HEK293 (cell line): Measurements from ENCODE around the gene PITPNC1.
A peak's percentile ranks its signal among the peaks of the same experiment; 100 is the strongest.

Source experiments
- CTCF ChIA-PET: fragments of 350-600 bp; formaldehyde crosslinking; extraction: SDS; loops from one replicate; lab custom pipeline; 2021; ENCODE audit warnings: antibody characterized with exemption; lab: Yijun Ruan, JAX
- POLR2A ChIA-PET: fragments of 300-600 bp; formaldehyde crosslinking; extraction: SDS; loops from one replicate; lab custom pipeline; 2020; ENCODE audit warnings: antibody characterized with exemption, inconsistent platforms; lab: Yijun Ruan, JAX
- H3K27ac ChIP-seq: fragments of 200-500 bp; sonication (Bioruptor generic); 2 replicates; pipeline ENCODE4 v1.5.1; 2014; ENCODE audit warnings: low read depth, low read length, control low read depth, inconsistent platforms; ENCODE audit errors: extremely low read depth
- H3K36me3 ChIP-seq, 2 experiments: fragments of 200-500 bp in 1 of 2; sonication (Bioruptor generic) in 1 of 2; 1 replicate in 1 of 2; 2 replicates in 1 of 2; pipeline ENCODE4 v1.5.1; 2014 to 2017; ENCODE audit warnings: inconsistent platforms in 2 of 2, low read length in 2 of 2; ENCODE audit not compliant: control insufficient read depth in 2 of 2, insufficient read depth in 1 of 2
- H3K4me1 ChIP-seq: fragments of 200-500 bp; sonication (Bioruptor generic); 2 replicates; pipeline ENCODE4 v1.5.1; 2014; ENCODE audit warnings: mild to moderate bottlenecking, low read length, inconsistent platforms; ENCODE audit not compliant: control insufficient read depth, insufficient read depth
- H3K4me3 ChIP-seq: 2 replicates; pipeline ENCODE4 v1.5.1; 2011; ENCODE audit warnings: low read depth, mild to moderate bottlenecking, control low read depth, low read length, moderate library complexity
- H3K9me3 ChIP-seq: fragments of 200-500 bp; sonication (Bioruptor generic); 2 replicates; pipeline ENCODE4 v1.5.1; 2014; ENCODE audit warnings: low read depth, low read length, inconsistent platforms; ENCODE audit not compliant: control insufficient read depth, insufficient read depth
- BCL11B ChIP-seq: fragments of 450-650 bp; formaldehyde crosslinking; IDR thresholded peaks from 2 replicates; pipeline ENCODE4 v1.5.1; 2016; ENCODE audit warnings: low read depth, missing biosample characterization, missing genetic modification characterization
- GLI4 ChIP-seq: fragments of 450-650 bp; formaldehyde crosslinking; IDR thresholded peaks from 2 replicates; pipeline ENCODE4 v1.5.1; 2016; ENCODE audit warnings: missing biosample characterization, missing genetic modification characterization
- GLIS1 ChIP-seq: fragments of 450-650 bp; formaldehyde crosslinking; IDR thresholded peaks from 2 replicates; pipeline ENCODE4 v1.5.1; 2016; ENCODE audit warnings: missing biosample characterization, missing genetic modification characterization
- HOXC10 ChIP-seq: sonication (generic); formaldehyde crosslinking; IDR thresholded peaks from 2 replicates; pipeline ENCODE4 v1.8.1; 2023; ENCODE audit warnings: mild to moderate bottlenecking, missing genetic modification reagents
- IKZF3 ChIP-seq: fragments of 450-650 bp; IDR thresholded peaks from 2 replicates; pipeline ENCODE4 v1.5.0; 2018; ENCODE audit warnings: missing biosample characterization, mild to moderate bottlenecking, missing genetic modification characterization, moderate library complexity
- KLF10 ChIP-seq: fragments of 450-650 bp; IDR thresholded peaks from 2 replicates; pipeline ENCODE4 v1.5.1; 2018; ENCODE audit warnings: missing biosample characterization, mild to moderate bottlenecking, missing genetic modification characterization
- MZF1 ChIP-seq: fragments of 450-650 bp; formaldehyde crosslinking; IDR thresholded peaks from 2 replicates; pipeline ENCODE4 v1.5.1; 2017; ENCODE audit warnings: missing biosample characterization, missing genetic modification characterization, borderline replicate concordance
- OSR2 ChIP-seq: fragments of 450-650 bp; formaldehyde crosslinking; IDR thresholded peaks from 2 replicates; pipeline ENCODE4 v1.5.1; 2016; ENCODE audit warnings: missing biosample characterization, missing genetic modification characterization
- OVOL3 ChIP-seq: fragments of 450-650 bp; formaldehyde crosslinking; IDR thresholded peaks from 2 replicates; pipeline ENCODE4 v1.5.1; 2016; ENCODE audit warnings: missing biosample characterization, missing genetic modification characterization
- TSHZ1 ChIP-seq: fragments of 450-650 bp; formaldehyde crosslinking; IDR thresholded peaks from 2 replicates; pipeline ENCODE4 v1.5.1; 2016; ENCODE audit warnings: missing biosample characterization, missing genetic modification characterization, borderline replicate concordance
- ZBTB1 ChIP-seq: fragments of 450-650 bp; formaldehyde crosslinking; IDR thresholded peaks from 2 replicates; pipeline ENCODE4 v1.5.1; 2016; ENCODE audit warnings: missing biosample characterization, missing genetic modification characterization
- ZFHX2 ChIP-seq: fragments of 450-650 bp; formaldehyde crosslinking; conservative IDR thresholded peaks from 2 replicates; pipeline ENCODE4 v1.5.1; 2016; ENCODE audit warnings: missing biosample characterization, missing genetic modification characterization
- ZNF157 ChIP-seq: fragments of 450-650 bp; formaldehyde crosslinking; IDR thresholded peaks from 2 replicates; pipeline ENCODE4 v1.5.1; 2016; ENCODE audit warnings: missing biosample characterization, missing genetic modification characterization
- ZNF184 ChIP-seq: fragments of 450-650 bp; IDR thresholded peaks from 2 replicates; pipeline ENCODE4 v1.5.1; 2018; ENCODE audit warnings: missing biosample characterization, mild to moderate bottlenecking, missing genetic modification characterization
- ZNF221 ChIP-seq: fragments of 450-650 bp; formaldehyde crosslinking; IDR thresholded peaks from 2 replicates; pipeline ENCODE4 v1.5.1; 2017; ENCODE audit warnings: missing biosample characterization, missing genetic modification characterization, borderline replicate concordance
- ZNF24 ChIP-seq: fragments of 450-650 bp; formaldehyde crosslinking; IDR thresholded peaks from 2 replicates; pipeline ENCODE4 v1.5.1; 2016; ENCODE audit warnings: missing biosample characterization, missing genetic modification characterization
- ZNF302 ChIP-seq: fragments of 450-650 bp; formaldehyde crosslinking; IDR thresholded peaks from 2 replicates; pipeline ENCODE4 v1.5.1; 2016; ENCODE audit warnings: missing biosample characterization, missing genetic modification characterization, low read depth
- ZNF324 ChIP-seq: fragments of 450-650 bp; formaldehyde crosslinking; IDR thresholded peaks from 2 replicates; pipeline ENCODE4 v1.5.1; 2016; ENCODE audit warnings: missing biosample characterization, missing genetic modification characterization
- ZNF354C ChIP-seq: fragments of 450-650 bp; formaldehyde crosslinking; IDR thresholded peaks from 2 replicates; pipeline ENCODE4 v1.5.1; 2016; ENCODE audit warnings: missing biosample characterization, missing genetic modification characterization, low read depth, borderline replicate concordance
- ZNF600 ChIP-seq: fragments of 450-650 bp; formaldehyde crosslinking; IDR thresholded peaks from 2 replicates; pipeline ENCODE4 v1.5.1; 2016; ENCODE audit warnings: missing biosample characterization, missing genetic modification characterization
- ZNF664 ChIP-seq: fragments of 450-650 bp; formaldehyde crosslinking; IDR thresholded peaks from 2 replicates; pipeline ENCODE4 v1.5.1; 2016; ENCODE audit warnings: missing biosample characterization, missing genetic modification characterization
- ZNF701 ChIP-seq: fragments of 450-650 bp; formaldehyde crosslinking; IDR thresholded peaks from 2 replicates; pipeline ENCODE4 v1.5.1; 2016; ENCODE audit warnings: missing biosample characterization, missing genetic modification characterization
- ZNF830 ChIP-seq: fragments of 450-650 bp; IDR thresholded peaks from 2 replicates; pipeline ENCODE4 v1.5.0; 2018; ENCODE audit warnings: missing biosample characterization, missing genetic modification characterization, low read depth, mild to moderate bottlenecking, moderate library complexity
- ZNF843 ChIP-seq: fragments of 450-650 bp; formaldehyde crosslinking; IDR thresholded peaks from 2 replicates; pipeline ENCODE4 v1.5.1; 2016; ENCODE audit warnings: missing biosample characterization, missing genetic modification characterization
- ZSCAN4 ChIP-seq: fragments of 450-650 bp; formaldehyde crosslinking; IDR thresholded peaks from 2 replicates; pipeline ENCODE4 v1.5.1; 2017; ENCODE audit warnings: missing biosample characterization, missing genetic modification characterization
- ZXDB ChIP-seq: fragments of 450-650 bp; formaldehyde crosslinking; IDR thresholded peaks from 2 replicates; pipeline ENCODE4 v1.5.1; 2016; ENCODE audit warnings: missing biosample characterization, missing genetic modification characterization

The PITPNC1 gene

GRCh38 chr17:67623767-67624166 is 246.7 kb downstream of the PITPNC1 start:
- H3K27ac ChIP-seq, result no peak overlapping the region
- POLR2A ChIA-PET, result no interaction called here
- TF ChIP-seq ZNF221 (no peak), OVOL3 (tag by site-specific recombination) (no peak), TSHZ1 (tag by site-specific recombination) (no peak), ZBTB1 (tag by site-specific recombination) (no peak), ZNF701 (tag by site-specific recombination) (no peak), ZNF24 (no peak), HOXC10 (CRISPR knock-in tag) (no peak), ZNF184 (tag by site-specific recombination) (no peak), BCL11B (tag by site-specific recombination) (no peak), ZFHX2 (tag by site-specific recombination) (no peak), ZNF324 (no peak), ZNF843 (tag by site-specific recombination) (no peak), ZNF664 (tag by site-specific recombination) (no peak), GLI4 (no peak), ZNF830 (tag by site-specific recombination) (no peak)
- H3K4me1 ChIP-seq, result peaks cover 9% of the 10 kb centered on the region
- H3K36me3 ChIP-seq, result no peaks in the 10 kb centered on the region
- no peak overlapping the region for H3K4me3 ChIP-seq
- CTCF ChIA-PET, result interaction anchor here (0.5 kb wide), 1 partner anchor 372 kb away, joined by 4 read pairs; the partner anchor contains the start of gene C17orf58
- H3K9me3 ChIP-seq, result no peaks in the 10 kb centered on the region

GRCh38 chr17:67624886-67625656 is 248.0 kb downstream of the PITPNC1 start:
- Histone ChIP-seq H3K4me1 (peaks cover 9% of the 10 kb centered on the region), H3K4me3 (no peak overlapping the region), H3K27ac (peak overlapping the region; percentile 33; the same call in 1 of the 2 replicates), H3K9me3 (no peaks in the 10 kb centered on the region), H3K36me3 (no peaks in the 10 kb centered on the region)
- ChIA-PET CTCF (interaction anchor here (0.7 kb wide), 1 partner anchor 39 kb away, joined by 4 read pairs; no protein-coding TSS in a partner anchor), POLR2A (no interaction called here)
- TF ChIP-seq ZNF302 (tag by site-specific recombination) (no peak), KLF10 (tag by site-specific recombination) (no peak), ZNF184 (tag by site-specific recombination) (no peak), ZNF354C (no peak), ZNF830 (tag by site-specific recombination) (no peak), ZNF664 (tag by site-specific recombination) (no peak), ZXDB (tag by site-specific recombination) (no peak), ZSCAN4 (tag by site-specific recombination) (no peak), IKZF3 (tag by site-specific recombination) (peak; percentile 16; the same call in 1 of the 2 replicates), ZNF157 (tag by site-specific recombination) (no peak), MZF1 (tag by site-specific recombination) (no peak), GLIS1 (tag by site-specific recombination) (peak; percentile 83), ZNF701 (tag by site-specific recombination) (no peak), ZNF600 (peak; percentile 43; the same call in 1 of the 2 replicates), OSR2 (tag by site-specific recombination) (peak; percentile 85)
- TF ChIP-seq, all 188 proteins: peak for 4
